CD4-positive, alpha-beta T cell treated with Interleukin-21 for 1 hour (primary cell): ENCODE measurements around the gene FAF1.
A peak's percentile ranks its signal among the peaks of the same experiment; 100 is the strongest.
"Not testable (repeated sequence)": the region's sequence is repeated elsewhere in the genome, so short reads cannot be mapped to it uniquely, and the experiment has no call there.

Source experiments
- DNase-seq: peaks from one replicate; pipeline ENCODE4 v3.0.0-alpha.2; 2020

Gene FAF1

GRCh38 chr1:50959913-50960844, at the start of gene FAF1:
FAF1 (minus strand) TSS chr1:50960267; CDS start chr1:50959811, 456 bp downstream.
- peak; percentile 98 for DNase-seq

- no peak for DNase-seq
Observed at GRCh38 chr1:51009381-51009780, 49.3 kb upstream of the FAF1 start.

GRCh38 chr1:51005549-51005948, 45.5 kb upstream of the FAF1 start:
- DNase-seq = not testable (repeated sequence)

- DNase-seq = no peak
Observed at GRCh38 chr1:51002516-51002915, 42.4 kb upstream of the FAF1 start.

GRCh38 chr1:51000651-51001050, 40.6 kb upstream of the FAF1 start:
- DNase-seq = no peak

- DNase-seq = no peak
Observed at GRCh38 chr1:51000160-51000559, 40.1 kb upstream of the FAF1 start.

GRCh38 chr1:50999375-50999774, 39.3 kb upstream of the FAF1 start:
- not testable (repeated sequence) for DNase-seq

- DNase-seq = no peak
Observed at GRCh38 chr1:50996083-50996482, 36.0 kb upstream of the FAF1 start.

- no peak for DNase-seq
Observed at GRCh38 chr1:50995651-50996050, 35.6 kb upstream of the FAF1 start.

GRCh38 chr1:50994997-50995396, 34.9 kb upstream of the FAF1 start:
- no peak for DNase-seq

GRCh38 chr1:50993645-50994044, 33.6 kb upstream of the FAF1 start:
- no peak for DNase-seq

- DNase-seq = no peak
Observed at GRCh38 chr1:50992532-50993318, 32.7 kb upstream of the FAF1 start.

GRCh38 chr1:50989694-50990093, 29.6 kb upstream of the FAF1 start:
- no peak for DNase-seq

- DNase-seq = no peak
Observed at GRCh38 chr1:50986653-50987052, 26.6 kb upstream of the FAF1 start.

- DNase-seq = no peak
Observed at GRCh38 chr1:50985094-50985493, 25.0 kb upstream of the FAF1 start.

GRCh38 chr1:50983219-50983802, 23.2 kb upstream of the FAF1 start:
- no peak for DNase-seq

- no peak for DNase-seq
Observed at GRCh38 chr1:50982611-50983010, 22.5 kb upstream of the FAF1 start.

GRCh38 chr1:50981741-50982140, 21.7 kb upstream of the FAF1 start:
- no peak for DNase-seq

- DNase-seq = no peak
Observed at GRCh38 chr1:50980505-50980904, 20.4 kb upstream of the FAF1 start.

GRCh38 chr1:50979937-50980336, 19.9 kb upstream of the FAF1 start:
- no peak for DNase-seq

- DNase-seq = no peak
Observed at GRCh38 chr1:50978852-50979781, 19.1 kb upstream of the FAF1 start.

- DNase-seq = peak; percentile 28
Observed at GRCh38 chr1:50978144-50978851, 18.2 kb upstream of the FAF1 start.
